GM12891 (cell line): Measurements from ENCODE around the gene APOBEC3H.
A peak's percentile ranks its signal among the peaks of the same experiment; 100 is the strongest.

Source experiments
- DNase-seq: peaks from one replicate; pipeline ENCODE4 v3.0.0; 2011; ENCODE audit warnings: low spot score; ENCODE audit not compliant: insufficient read length
- FAIRE-seq: peaks from 2 replicates; lab custom pipeline; 2011; peaks lifted over from hg19 to GRCh38; lab: Jason Lieb, UNC
- PAX5 ChIP-seq: IDR thresholded peaks from 2 replicates; pipeline ENCODE4 v1.6.1; 2011; ENCODE audit warnings: low read length, moderate library complexity, mild to moderate bottlenecking; ENCODE audit not compliant: insufficient read depth, severe bottlenecking
- POLR2A ChIP-seq: IDR thresholded peaks from 2 replicates; pipeline ENCODE4 v1.6.1; 2011; ENCODE audit warnings: low read depth, low read length, control low read depth
- POLR2AphosphoS5 ChIP-seq: IDR thresholded peaks from 2 replicates; pipeline ENCODE4 v1.6.1; 2011; ENCODE audit warnings: low read depth, low read length, control low read depth
- POU2F2 ChIP-seq: IDR thresholded peaks from 2 replicates; pipeline ENCODE4 v1.6.1; 2011; ENCODE audit warnings: low read depth, mild to moderate bottlenecking, control low read depth, low read length, moderate library complexity
- SPI1 ChIP-seq: IDR thresholded peaks from 2 replicates; pipeline ENCODE4 v1.6.1; 2011; ENCODE audit warnings: low read depth, low read length, control low read depth
- TAF1 ChIP-seq: IDR thresholded peaks from 2 replicates; pipeline ENCODE4 v1.6.1; 2011; ENCODE audit warnings: low read depth, low read length, control low read depth

Gene APOBEC3H

DNA sequence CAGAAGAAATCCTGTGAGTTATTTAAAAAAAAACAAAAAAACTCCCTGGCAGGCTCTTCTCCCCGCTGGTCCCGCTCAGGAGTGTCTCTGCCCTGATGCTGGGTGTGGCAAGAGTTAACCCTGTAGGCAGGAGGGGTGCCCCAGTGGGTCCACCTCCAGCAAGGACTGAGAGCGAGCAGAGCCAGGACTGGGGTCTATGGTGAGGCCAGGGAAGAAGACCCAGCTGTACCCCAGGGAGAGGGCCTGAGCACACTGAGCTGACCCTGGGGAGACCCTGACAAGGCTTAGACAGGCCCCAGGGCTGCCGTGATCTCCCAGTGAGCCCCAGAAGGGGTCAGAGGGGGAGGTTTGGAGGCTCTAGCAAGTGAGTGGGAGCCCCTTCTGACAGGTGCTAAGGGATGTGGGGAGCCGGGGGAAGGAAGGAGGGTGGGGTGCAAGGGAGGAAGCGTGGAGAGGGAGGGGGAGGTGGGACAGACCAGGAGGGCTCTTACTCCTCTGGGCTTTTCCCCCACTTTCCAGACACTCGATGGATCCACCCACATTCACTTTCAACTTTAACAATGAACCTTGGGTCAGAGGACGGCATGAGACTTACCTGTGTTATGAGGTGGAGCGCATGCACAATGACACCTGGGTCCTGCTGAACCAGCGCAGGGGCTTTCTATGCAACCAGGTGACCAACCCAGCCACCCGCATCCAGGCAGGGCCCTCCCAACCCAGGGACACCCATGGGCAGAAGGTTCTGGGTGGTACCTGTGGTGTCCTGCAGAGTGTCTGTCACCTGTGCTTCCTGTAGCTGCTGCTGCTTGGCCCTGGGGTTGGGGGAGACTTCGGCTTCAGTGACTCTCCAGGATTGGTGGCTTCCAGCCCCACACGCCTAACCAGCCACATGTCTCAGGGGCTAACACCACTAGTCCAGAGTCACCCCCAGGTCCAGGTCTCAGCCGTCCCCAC is 13.6 kb upstream of the APOBEC3H start:
- DNase-seq (no peak), FAIRE-seq (no peak)
- TF ChIP-seq PAX5 (no peak), SPI1 (no peak), TAF1 (no peak), POLR2A (no peak), POLR2AphosphoS5 (no peak), POU2F2 (no peak)

DNA sequence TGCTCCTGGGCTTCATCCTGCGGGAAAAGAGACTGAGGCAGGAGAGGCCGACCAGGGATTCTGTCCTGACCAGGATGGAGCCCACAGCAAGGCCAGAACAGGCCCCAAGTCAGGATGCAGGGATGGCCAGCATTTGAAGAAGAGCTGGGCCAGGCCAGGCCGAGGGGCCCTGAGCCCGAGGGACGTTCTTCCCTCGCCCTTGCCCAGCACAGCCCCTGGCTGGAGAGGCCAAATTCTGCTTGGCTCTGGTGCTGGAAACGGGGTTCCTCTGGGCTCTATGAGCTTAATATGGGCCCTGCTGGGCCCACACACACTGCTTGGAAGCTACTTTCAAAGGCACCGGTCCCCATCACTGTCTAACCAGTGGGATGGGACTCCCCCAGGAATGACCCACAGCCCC is 12.4 kb upstream of the APOBEC3H start:
- no peak for DNase-seq
- no peak for FAIRE-seq
- no peak for TF ChIP-seq POU2F2
- no peak for TF ChIP-seq SPI1
- TF ChIP-seq POLR2AphosphoS5, result no peak
- TF ChIP-seq TAF1, result no peak
- no peak for TF ChIP-seq PAX5
- TF ChIP-seq POLR2A, result no peak

DNA sequence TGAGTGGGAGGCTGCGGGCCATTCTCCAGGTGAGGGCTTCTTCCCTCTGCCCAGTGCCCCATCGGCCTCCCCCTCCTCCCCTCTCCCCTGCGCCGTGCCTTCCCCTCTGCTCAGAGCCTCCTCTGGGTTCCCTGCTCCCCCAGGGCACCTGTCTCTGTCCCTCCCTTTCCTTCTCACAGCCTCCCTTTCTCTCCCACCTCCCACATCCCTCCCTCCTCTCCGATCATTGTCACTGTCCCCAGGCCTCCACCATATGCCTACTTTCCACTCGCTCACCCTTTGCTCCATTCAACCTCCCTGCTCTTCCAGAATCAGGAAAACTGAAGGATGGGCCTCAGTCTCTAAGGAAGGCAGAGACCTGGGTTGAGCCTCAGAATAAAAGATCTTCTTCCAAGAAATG is 9.9 kb upstream of the APOBEC3H start:
- DNase-seq, result no peak
- no peak for TF ChIP-seq TAF1
- no peak for TF ChIP-seq POLR2A
- TF ChIP-seq POLR2AphosphoS5, result no peak
- no peak for TF ChIP-seq POU2F2
- no peak for TF ChIP-seq SPI1
- no peak for TF ChIP-seq PAX5
- FAIRE-seq, result no peak

DNA sequence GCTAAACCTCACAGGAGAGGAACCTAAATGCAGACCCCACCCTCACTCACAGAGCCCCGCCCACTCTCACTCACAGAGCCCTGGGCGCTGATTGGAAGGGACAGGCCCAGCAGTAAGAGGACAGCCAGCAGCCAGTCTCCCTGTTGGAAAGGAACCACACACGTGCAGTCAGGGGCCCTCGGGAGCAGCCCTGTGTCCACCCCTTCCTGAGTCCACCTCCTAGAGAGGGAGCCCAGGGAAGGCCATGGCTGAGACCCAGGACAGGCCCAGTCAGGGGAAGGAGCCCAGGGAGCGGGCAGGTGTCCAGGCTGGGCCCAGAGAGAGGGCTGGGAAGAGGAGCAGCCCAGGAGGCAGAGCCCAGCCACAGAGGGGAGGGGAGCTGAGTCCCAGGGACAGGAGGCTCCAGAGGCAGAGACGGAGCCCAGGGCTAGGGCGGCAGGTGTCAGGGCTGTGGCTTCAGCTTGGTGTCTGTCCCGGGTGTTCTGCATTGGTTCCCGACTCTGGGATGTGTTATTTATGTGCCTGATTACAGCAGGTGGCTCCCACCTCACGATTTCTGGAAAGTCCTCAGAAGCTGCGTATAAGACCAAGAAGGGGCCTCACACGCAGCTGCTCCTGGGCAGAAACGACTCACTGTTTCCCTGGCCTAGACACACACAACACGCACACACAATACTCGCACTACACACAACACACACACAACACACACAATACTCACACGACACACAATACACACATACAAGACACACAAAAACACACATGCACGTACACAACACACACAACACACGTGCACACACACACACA is 9.0 kb upstream of the APOBEC3H start:
- TF ChIP-seq POU2F2 (0 out of 2 replicates have a peak, but pooled peaks have one; percentile 18), PAX5 (no peak)
- DNase-seq (no peak), FAIRE-seq (peak; percentile 86)

DNA sequence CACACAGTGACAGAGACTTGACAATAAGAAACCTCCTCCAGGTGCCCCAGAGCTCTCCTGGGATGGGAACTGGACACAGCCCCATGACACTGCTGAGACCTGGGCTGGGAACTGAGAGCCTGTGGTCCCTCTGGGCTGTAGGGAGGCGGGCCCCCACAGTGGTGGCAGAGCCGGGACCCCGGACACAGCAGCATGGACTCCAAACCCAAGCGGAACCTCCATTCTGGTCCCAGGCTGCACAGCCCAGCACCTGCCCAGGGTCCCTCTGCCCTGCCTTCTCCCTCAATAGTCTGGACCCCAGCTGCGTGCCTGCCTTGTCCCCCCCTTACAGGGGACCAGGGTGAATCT is 8.4 kb upstream of the APOBEC3H start:
- DNase-seq (no peak), FAIRE-seq (no peak)
- no peak for TF ChIP-seq SPI1
- no peak for TF ChIP-seq PAX5
- TF ChIP-seq TAF1, result no peak
- TF ChIP-seq POLR2AphosphoS5, result no peak
- no peak for TF ChIP-seq POLR2A
- no peak for TF ChIP-seq POU2F2

DNA sequence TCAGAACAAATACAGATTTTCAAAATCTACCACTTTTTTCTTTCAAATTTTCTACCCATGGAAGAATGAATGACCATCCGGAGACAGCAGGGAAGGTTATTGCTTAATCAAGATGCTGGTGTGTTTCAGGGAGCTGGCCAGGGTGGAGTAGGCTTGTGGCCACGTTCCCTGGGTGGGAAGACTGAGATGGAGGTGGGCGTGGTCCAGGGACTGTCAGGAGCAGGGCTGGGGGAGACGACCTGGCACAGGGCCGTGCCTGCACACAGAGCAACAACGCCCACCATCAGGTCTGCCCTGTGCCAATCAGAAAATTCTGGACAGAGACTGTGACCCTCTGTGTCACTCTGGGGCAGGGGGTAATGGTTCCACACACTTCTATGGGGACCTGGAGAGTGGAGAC is 7.1 kb upstream of the APOBEC3H start:
- no peak for TF ChIP-seq TAF1
- TF ChIP-seq POU2F2, result no peak
- no peak for TF ChIP-seq PAX5
- no peak for TF ChIP-seq POLR2A
- TF ChIP-seq POLR2AphosphoS5, result no peak
- no peak for TF ChIP-seq SPI1
- no peak for DNase-seq
- FAIRE-seq, result no peak

DNA sequence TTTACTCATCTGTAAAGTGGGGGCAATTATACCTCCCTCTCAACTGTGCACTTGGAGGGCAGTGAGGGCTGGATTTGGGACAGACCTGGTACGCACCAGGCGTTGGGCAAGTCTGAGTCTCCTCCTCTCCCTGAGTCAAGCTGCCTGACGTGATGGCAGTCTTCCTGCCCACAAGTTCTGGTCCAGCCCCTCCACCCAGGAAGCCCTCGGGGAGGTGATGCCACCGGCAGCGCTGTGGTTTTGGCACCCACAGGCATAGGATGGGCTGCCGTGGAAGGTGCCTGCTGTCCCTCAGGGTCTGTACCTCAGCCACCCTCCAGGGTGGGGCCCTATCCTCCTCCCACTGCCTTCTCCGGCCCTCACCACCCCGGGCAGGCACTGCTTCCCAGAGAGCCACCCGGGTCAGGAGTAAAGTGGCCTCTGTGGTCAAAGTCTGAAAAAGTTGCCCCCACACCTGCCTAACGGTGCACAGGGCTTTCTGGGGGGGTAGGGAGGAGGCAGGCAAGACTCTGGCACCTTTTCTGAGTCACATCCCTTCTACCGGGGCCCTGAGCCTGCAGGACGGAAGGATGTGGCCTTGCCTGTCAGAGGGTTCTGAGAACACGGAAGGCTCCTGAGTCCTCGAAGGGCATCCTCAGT is 6.5 kb upstream of the APOBEC3H start:
- peak; percentile 43 for FAIRE-seq
- no peak for TF ChIP-seq PAX5
- no peak for TF ChIP-seq POLR2A
- TF ChIP-seq SPI1, result no peak
- TF ChIP-seq TAF1, result no peak
- TF ChIP-seq POU2F2, result no peak
- TF ChIP-seq POLR2AphosphoS5, result no peak
- DNase-seq, result no peak

DNA sequence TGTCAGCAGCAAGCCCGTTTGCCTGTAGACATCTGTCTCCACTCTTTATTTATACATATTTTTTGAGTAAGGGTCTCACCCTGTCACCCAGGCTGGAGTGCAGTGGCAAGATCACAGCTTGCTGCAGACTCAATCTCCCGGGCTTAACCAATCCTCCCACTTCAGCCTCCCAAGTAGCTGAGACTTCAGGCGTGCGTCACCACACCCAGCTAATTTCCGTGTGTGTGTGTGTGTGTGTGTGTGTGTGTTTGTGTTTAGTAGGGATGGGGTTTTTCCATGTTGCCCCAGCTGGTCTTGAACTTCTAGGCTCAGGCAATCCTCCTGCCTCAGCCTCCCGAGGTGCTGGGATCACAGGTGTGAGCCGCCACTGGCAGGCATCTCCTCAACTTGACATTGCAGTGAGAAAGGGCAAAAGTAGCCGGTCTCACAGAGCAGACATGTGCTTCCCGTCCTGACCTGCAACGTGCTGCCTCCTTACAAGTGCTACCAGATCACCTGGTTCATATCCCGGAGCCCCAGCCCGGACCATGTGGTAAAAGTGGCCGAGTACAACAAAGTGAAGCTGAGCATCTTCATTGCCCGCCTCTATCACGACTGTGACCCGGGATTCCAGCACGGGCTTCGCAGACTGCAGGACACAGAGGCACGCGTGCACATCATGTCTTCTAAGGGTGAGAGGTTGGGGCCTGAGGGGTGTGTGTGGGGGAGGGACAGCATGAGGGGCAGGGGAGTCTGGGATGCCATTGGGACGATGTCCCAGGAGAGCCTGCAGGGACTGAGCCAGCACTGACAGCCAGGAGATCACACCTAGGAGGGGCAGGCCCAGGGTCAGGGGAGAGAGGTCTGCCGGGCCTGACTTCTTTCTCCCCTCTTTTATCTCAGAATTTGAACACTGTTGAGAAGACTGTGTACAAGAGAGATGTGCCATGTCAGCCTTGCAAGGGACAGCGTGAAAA is 5.6 kb upstream of the APOBEC3H start:
- DNase-seq (no peak), FAIRE-seq (peak; percentile 56)
- TF ChIP-seq PAX5, result no peak
- no peak for TF ChIP-seq POLR2A
- TF ChIP-seq SPI1, result no peak
- TF ChIP-seq POU2F2, result no peak
- TF ChIP-seq TAF1, result no peak
- no peak for TF ChIP-seq POLR2AphosphoS5
